Right lobe of liver (tissue), 6 donors: ENCODE results near the gene SLC44A4. TPM values are rescaled to one million over a fixed set of nuclear protein-coding genes. Genes with fewer than 3 reads are reported as not detected.

Experiments
- ATAC-seq, 4 donors: fragments of 200-7000 bp; cut with Tn5 transposase; one replicate each; pipeline ENCODE4 v1.9.1; 2020; ENCODE audit warnings: mild to moderate bottlenecking in 4 of 4, moderate library complexity in 4 of 4
- DNase-seq, 3 donors: peaks; one replicate each; pipeline ENCODE4 v3.0.0-alpha.2; 2020
- H3K27ac ChIP-seq, 3 donors: fragments of 200-600 bp; one replicate each; pipeline ENCODE4 v1.8.0; 2022
- H3K27me3 ChIP-seq, 2 donors: fragments of 200-600 bp; one replicate each; pipeline ENCODE4 v1.8.0; 2022
- H3K36me3 ChIP-seq, 4 donors: fragments of 200-600 bp; sonication (generic) in 1 of 4; one replicate each; pipeline versions ENCODE4 v1.5.1 to v1.8.0; 2017 to 2022; ENCODE audit warnings: control low read depth in 1 of 4
- H3K4me1 ChIP-seq, 4 donors: fragments of 200-600 bp; sonication (generic) in 1 of 4; one replicate each; pipeline versions ENCODE4 v1.5.1 to v1.8.0; 2017 to 2022; ENCODE audit warnings: control low read depth in 1 of 4
- H3K4me3 ChIP-seq, 3 donors: fragments of 200-600 bp; one replicate each; pipeline ENCODE4 v1.8.0; 2022
- H3K9me3 ChIP-seq, 4 donors: fragments of 200-600 bp; sonication (generic) in 1 of 4; one replicate each; pipeline versions ENCODE4 v1.5.1 to v1.8.0; 2017 to 2022; ENCODE audit warnings: control low read depth in 1 of 4
- CTCF ChIP-seq, 4 donors: fragments of 200-600 bp in 3 of 4; fragments of 450-650 bp in 1 of 4; IDR thresholded peaks; one replicate each; pipeline versions ENCODE4 v1.5.1 to v1.8.0; 2016 to 2022; ENCODE audit warnings: antibody characterized with exemption in 4 of 4, mild to moderate bottlenecking in 2 of 4
- POLR2A ChIP-seq: fragments of 450-650 bp; IDR thresholded peaks from one replicate; pipeline ENCODE4 v1.6.1; 2017; ENCODE audit warnings: antibody characterized with exemption, mild to moderate bottlenecking
- WGBS: methylation state at CpG from one replicate; pipeline ENCODE4 v1.1.6; 2018; ENCODE audit warnings: low coverage, low lambda C conversion rate; ENCODE audit not compliant: insufficient coverage; ENCODE audit errors: missing lambda C conversion rate; 5-methylcytosine and 5-hydroxymethylcytosine counted together
- intact Hi-C, 2 donors: fragments of 100-400 bp; cut with DNase I; formaldehyde crosslinking; loops; one replicate each; pipeline versions ENCODE4 v1.11.2 to v1.14.1; 2022
- total RNA-seq, 6 experiments: library from RNA; depleted of rRNA in 2 of 6; stranded (reverse); fragments of >200 nt in 2 of 6; fragmentation: NEBNext Ultra II Directional in 3 of 6; extraction: Animal tissue kit (Norgen Biotek cat#: 25700) in 3 of 6; gene quantifications; one replicate each; pipeline versions ENCODE4 v1.1.0 to v1.2.4, GENCODE V29; 2016 to 2023
- donor health status: DM: no; HTN: yes; CAD: no.
- donor health status: DM: no; HTN: no; CAD: no.
- donor health status: DM: no; HTN: no; CAD: no.
- donor health status: DM: no; HTN: yes; CAD: no.
- donor health status: DM: no; HTN: yes; CAD: no.

The SLC44A4 gene
- total RNA-seq, 6 experiments from 2014 or later: 0.09 to 0.25 TPM; not detected in 4

- Histone ChIP-seq H3K27ac (no peak overlapping the region), H3K9me3 (no peaks in the 10 kb centered on the region), H3K4me3 (no peak overlapping the region), H3K27me3 (no peaks in the 10 kb centered on the region), H3K36me3 (peaks cover 0 to 19% (median 6%) of the 10 kb centered on the region in 4 donors), H3K4me1 (no peaks in the 10 kb centered on the region)
- ATAC-seq: no peak
- TF ChIP-seq POLR2A: no peak
- TF ChIP-seq CTCF (IDR thresholded peaks at IDR 0.05): no peak
- intact Hi-C loops: loop anchor here in 1 of 2 donors (10.0 kb wide), 1 partner anchor 204 kb away; no protein-coding TSS in a partner anchor
- DNase-seq: no peak
- 82% methylated on average over 6 of the region's 13 CpGs for WGBS
These were observed 346 bp upstream of the SLC44A4 start for GRCh38 chr6:31879143-31879542.

GRCh38 chr6:31878222-31878621 lies 575 bp downstream of the SLC44A4 start:
- ATAC-seq: no peak

GRCh38 chr6:31877651-31878161 lies 1.1 kb downstream of the SLC44A4 start:
- peaks cover 0 to 18% (median under 1%) of the 10 kb centered on the region in 4 donors for H3K36me3 ChIP-seq
- ATAC-seq (peak; percentile 28 to 45 (median 34)), DNase-seq (no peak)
- intact Hi-C loops: loop anchor here in 1 of 2 donors (10.0 kb wide), 1 partner anchor 203 kb away; no protein-coding TSS in a partner anchor
- no peaks in the 10 kb centered on the region for H3K27me3 ChIP-seq
- H3K4me3 ChIP-seq: no peak overlapping the region
- no peaks in the 10 kb centered on the region for H3K9me3 ChIP-seq
- H3K4me1 ChIP-seq: no peaks in the 10 kb centered on the region
- WGBS: 66% methylated on average over 3 of the region's 10 CpGs
- H3K27ac ChIP-seq: no peak overlapping the region
- no peak for TF ChIP-seq CTCF (IDR thresholded peaks at IDR 0.05)

More at GRCh38 chr6:31878222-31878621, 575 bp downstream of the SLC44A4 start:
- Histone ChIP-seq H3K4me1 (no peaks in the 10 kb centered on the region), H3K27me3 (no peaks in the 10 kb centered on the region), H3K36me3 (peaks cover 0 to 19% (median 3%) of the 10 kb centered on the region in 4 donors), H3K9me3 (no peaks in the 10 kb centered on the region), H3K27ac (no peak overlapping the region), H3K4me3 (no peak overlapping the region)
- 63% methylated on average over 1 of the region's 3 CpGs for WGBS
- no peak for DNase-seq
- intact Hi-C loops: loop anchor here in 1 of 2 donors (10.0 kb wide), 1 partner anchor 203 kb away; no protein-coding TSS in a partner anchor
- TF ChIP-seq POLR2A (no peak), CTCF (IDR thresholded peaks at IDR 0.05) (no peak)

GRCh38 chr6:31877125-31877650 lies 1.6 kb downstream of the SLC44A4 start:
- H3K27ac ChIP-seq: no peak overlapping the region
- no peaks in the 10 kb centered on the region for H3K27me3 ChIP-seq
- peaks cover 0 to 14% (median 0%) of the 10 kb centered on the region in 4 donors for H3K36me3 ChIP-seq
- no peaks in the 10 kb centered on the region for H3K9me3 ChIP-seq
- no peak for TF ChIP-seq CTCF (IDR thresholded peaks at IDR 0.05)
- TF ChIP-seq POLR2A: no peak
- intact Hi-C loops: loop anchor here in 1 of 2 donors (10.0 kb wide), 1 partner anchor 202 kb away; no protein-coding TSS in a partner anchor
- no peaks in the 10 kb centered on the region for H3K4me1 ChIP-seq
- DNase-seq: no peak
- WGBS: no CpG with 5 or more reads among the region's 3 CpGs
- peak; percentile 21 to 42 (median 36) for ATAC-seq
- no peak overlapping the region for H3K4me3 ChIP-seq
